Vagina (tissue), 2 donors: ENCODE measurements around the gene LGALS3.

Source experiments
- CTCF ChIP-seq, 3 experiments: fragments of 450-650 bp in 2 of 3; fragments of 200-600 bp in 1 of 3; sonication (generic) in 1 of 3; IDR thresholded peaks; one replicate each; pipeline ENCODE4 v1.5.1; 2017 to 2019; ENCODE audit warnings: antibody characterized with exemption in 3 of 3, mild to moderate bottlenecking in 2 of 3, moderate library complexity in 2 of 3
- POLR2A ChIP-seq, 2 donors: fragments of 450-650 bp; IDR thresholded peaks; one replicate each; pipeline ENCODE4 v1.6.1; 2017; ENCODE audit warnings: antibody characterized with exemption in 2 of 2, mild to moderate bottlenecking in 2 of 2, moderate library complexity in 2 of 2

- TF ChIP-seq CTCF (IDR thresholded peaks at IDR 0.05) (no peak), POLR2A (IDR thresholded peaks at IDR 0.05) (no peak)
These were observed 17.4 kb downstream of the LGALS3 start for GRCh38 chr14:55146425-55146824.
